ENCODE results near the gene PDGFC.

DNA sequence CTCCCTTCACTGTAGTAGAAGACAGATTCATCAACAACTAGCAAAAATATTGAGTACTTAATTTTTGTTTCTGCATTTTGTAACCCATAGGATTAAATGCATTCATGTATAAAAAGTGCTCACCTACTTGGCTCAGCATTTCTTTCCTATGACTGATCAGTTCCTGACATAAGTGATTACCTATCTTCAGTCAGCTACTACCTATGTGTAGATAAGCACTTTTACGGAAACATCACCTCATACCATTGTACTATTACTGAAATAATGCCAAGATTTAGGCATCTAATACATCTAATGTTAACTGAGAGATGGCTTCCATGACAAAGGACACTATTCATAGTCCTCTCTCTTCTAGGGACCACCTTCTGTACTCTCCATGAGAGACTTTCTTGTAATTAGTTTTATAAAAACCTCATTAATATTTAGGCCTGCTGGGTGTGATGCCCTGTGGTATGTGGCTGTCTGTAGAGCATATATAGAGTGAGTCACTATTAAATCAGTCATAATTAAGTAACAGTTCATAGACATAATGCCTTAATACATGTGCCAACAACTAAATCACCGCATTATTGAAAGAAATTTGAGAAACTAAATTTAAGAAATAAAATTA, 147.0 kb downstream of the PDGFC start:
- TF ChIP-seq, protein P1, sequence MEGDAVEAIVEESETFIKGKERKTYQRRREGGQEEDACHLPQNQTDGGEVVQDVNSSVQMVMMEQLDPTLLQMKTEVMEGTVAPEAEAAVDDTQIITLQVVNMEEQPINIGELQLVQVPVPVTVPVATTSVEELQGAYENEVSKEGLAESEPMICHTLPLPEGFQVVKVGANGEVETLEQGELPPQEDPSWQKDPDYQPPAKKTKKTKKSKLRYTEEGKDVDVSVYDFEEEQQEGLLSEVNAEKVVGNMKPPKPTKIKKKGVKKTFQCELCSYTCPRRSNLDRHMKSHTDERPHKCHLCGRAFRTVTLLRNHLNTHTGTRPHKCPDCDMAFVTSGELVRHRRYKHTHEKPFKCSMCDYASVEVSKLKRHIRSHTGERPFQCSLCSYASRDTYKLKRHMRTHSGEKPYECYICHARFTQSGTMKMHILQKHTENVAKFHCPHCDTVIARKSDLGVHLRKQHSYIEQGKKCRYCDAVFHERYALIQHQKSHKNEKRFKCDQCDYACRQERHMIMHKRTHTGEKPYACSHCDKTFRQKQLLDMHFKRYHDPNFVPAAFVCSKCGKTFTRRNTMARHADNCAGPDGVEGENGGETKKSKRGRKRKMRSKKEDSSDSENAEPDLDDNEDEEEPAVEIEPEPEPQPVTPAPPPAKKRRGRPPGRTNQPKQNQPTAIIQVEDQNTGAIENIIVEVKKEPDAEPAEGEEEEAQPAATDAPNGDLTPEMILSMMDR (IDR thresholded peaks at IDR 0.05; ENCODE audit: low read length) = no peak
- TF ChIP-seq EZH2 (optimal IDR thresholded peaks at IDR 0.05; ENCODE audit: low read depth, low read length) = no peak

All from MM.1S (cell line).